ENCODE measurements around the gene RAB6A. TPM values are rescaled to one million over a fixed set of nuclear protein-coding genes. Genes with fewer than 3 reads are reported as not detected.

RAB6A gene
- polyA plus RNA-seq, 4 donors = 97.7 to 139 (median 115) TPM

- no peak for DNase-seq (ENCODE audit: low read depth in 4 of 4, low spot score in 2 of 4)
Observed at GRCh38 chr11:73633999-73634398, 126.9 kb downstream of the RAB6A start.

- no peak for DNase-seq (ENCODE audit: low read depth in 4 of 4, low spot score in 2 of 4)
Observed at GRCh38 chr11:73632996-73633395, 127.9 kb downstream of the RAB6A start.

DNA sequence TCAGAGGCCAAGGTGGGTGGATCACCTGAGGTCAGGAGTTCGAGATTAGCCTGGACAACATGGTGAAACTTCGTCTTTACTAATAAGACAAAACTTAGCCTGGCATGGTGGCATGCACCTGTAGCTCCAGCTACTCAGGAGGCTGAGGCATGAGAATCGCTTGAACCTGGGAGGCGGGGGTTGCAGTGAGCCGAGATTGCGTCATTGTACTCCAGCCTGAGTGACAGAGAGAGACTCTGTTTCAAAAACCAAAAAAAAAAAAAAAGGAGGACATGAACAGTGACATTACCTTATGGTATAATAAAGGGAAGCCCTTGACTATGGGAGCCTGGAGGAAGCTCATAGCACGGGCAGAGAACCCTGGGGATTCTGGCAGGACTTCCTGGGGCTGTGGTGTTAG, 131.0 kb downstream of the RAB6A start:
- DNase-seq (ENCODE audit: low read depth in 4 of 4, low spot score in 2 of 4) = no peak

- DNase-seq (ENCODE audit: low read depth in 4 of 4, low spot score in 2 of 4) = peak in 1 of 4 donors; percentile 63
Observed at GRCh38 chr11:73625696-73626318, 135.1 kb downstream of the RAB6A start.

Other genes with a start within 250 kb of the RAB6A start
- gene FAM168A, start 163.0 kb downstream of the RAB6A start, polyA plus RNA-seq (ENCODE audit: insufficient read length in 4 of 4) = 10 to 100 TPM; 38.3 to 51.0 (median 44.0) TPM
- gene PLEKHB1, start 114.5 kb downstream of the RAB6A start, polyA plus RNA-seq (ENCODE audit: insufficient read length in 4 of 4) = 10 to 100 TPM; 12.7 to 18.9 (median 17.3) TPM
- gene MRPL48, start 26.8 kb upstream of the RAB6A start, polyA plus RNA-seq (ENCODE audit: insufficient read length in 4 of 4) = 10 to 100 TPM; 54.5 to 68.9 (median 58.3) TPM
- 10 to 100 TPM; 66.1 to 77.4 (median 76.8) TPM for gene COA4, start 115.8 kb upstream of the RAB6A start, polyA plus RNA-seq (ENCODE audit: insufficient read length in 4 of 4)
- gene PAAF1, start 115.9 kb upstream of the RAB6A start, polyA plus RNA-seq (ENCODE audit: insufficient read length in 4 of 4) = 10 to 100 TPM; 27.8 to 41.2 (median 31.6) TPM
- gene DNAJB13, start 190.0 kb upstream of the RAB6A start, polyA plus RNA-seq (ENCODE audit: insufficient read length in 4 of 4) = 1 to 10 TPM; 2.2 to 7.0 (median 4.2) TPM
- 10 to 100 TPM; 53.4 to 81.2 (median 70.1) TPM for gene UCP2, start 221.8 kb upstream of the RAB6A start, polyA plus RNA-seq (ENCODE audit: insufficient read length in 4 of 4)
- gene UCP3, start 248.0 kb upstream of the RAB6A start, polyA plus RNA-seq (ENCODE audit: insufficient read length in 4 of 4) = 1 to 10 TPM; 1.4 to 5.3 (median 3.0) TPM